Neuronal stem cell (in vitro differentiated cells): Measurements from ENCODE around the gene ACSS1.

Source experiments
- DNase-seq: peaks from one replicate; pipeline ENCODE4 v3.0.0-alpha.2; 2013; ENCODE audit warnings: low spot score
- H2AFZ ChIP-seq: one replicate; pipeline ENCODE4 v1.6.1; 2013; ENCODE audit warnings: mild to moderate bottlenecking, low read length, inconsistent platforms
- H2AK5ac ChIP-seq: 2 replicates; pipeline ENCODE4 v1.6.1; 2013; ENCODE audit warnings: low read depth, mild to moderate bottlenecking, inconsistent platforms, low read length, moderate library complexity, mixed read lengths
- H2BK120ac ChIP-seq: 2 replicates; pipeline ENCODE4 v1.6.1; 2013; ENCODE audit warnings: low read depth, mild to moderate bottlenecking, inconsistent platforms, low read length, moderate library complexity, mixed read lengths
- H2BK12ac ChIP-seq: one replicate; pipeline ENCODE4 v1.6.1; 2013; ENCODE audit warnings: low read length, inconsistent platforms
- H2BK15ac ChIP-seq: 2 replicates; pipeline ENCODE4 v1.6.1; 2013; ENCODE audit warnings: mild to moderate bottlenecking, low read length, inconsistent platforms, mixed read lengths
- H2BK5ac ChIP-seq: one replicate; pipeline ENCODE4 v1.6.1; 2013; ENCODE audit warnings: inconsistent platforms, mild to moderate bottlenecking, low read length, moderate library complexity
- H3K14ac ChIP-seq: one replicate; pipeline ENCODE4 v1.6.1; 2013; ENCODE audit warnings: low read length, inconsistent platforms
- H3K18ac ChIP-seq: 2 replicates; pipeline ENCODE4 v1.6.1; 2013; ENCODE audit warnings: low read length, inconsistent platforms
- H3K23ac ChIP-seq: 2 replicates; pipeline ENCODE4 v1.6.1; 2013; ENCODE audit warnings: low read depth, mild to moderate bottlenecking, mixed read lengths, low read length, inconsistent platforms; ENCODE audit not compliant: poor library complexity
- H3K27ac ChIP-seq: replicated peaks from 3 replicates; pipeline ENCODE4 v1.5.1; 2013; ENCODE audit warnings: low read length, inconsistent platforms
- H3K27me3 ChIP-seq, 3 experiments: 2 replicates each; pipeline ENCODE4 v1.6.1; 2013; ENCODE audit warnings: low read length in 3 of 3, mild to moderate bottlenecking in 2 of 3, inconsistent platforms in 1 of 3, low read depth in 1 of 3, mixed read lengths in 1 of 3, moderate library complexity in 1 of 3; ENCODE audit not compliant: control insufficient read depth in 3 of 3, insufficient read depth in 3 of 3
- H3K36me3 ChIP-seq, 2 donors: replicated peaks in 1 of 2; 2 replicates each; pipeline ENCODE4 v1.6.1; 2013; ENCODE audit warnings: low read length in 2 of 2; ENCODE audit not compliant: control insufficient read depth in 2 of 2, insufficient read depth in 2 of 2
- H3K4ac ChIP-seq: 2 replicates; pipeline ENCODE4 v1.6.1; 2013; ENCODE audit warnings: inconsistent platforms, mild to moderate bottlenecking, low read length, moderate library complexity
- H3K4me1 ChIP-seq, 2 donors: 1 replicate in 1 of 2; 2 replicates in 1 of 2; pipeline ENCODE4 v1.6.1; 2013; ENCODE audit warnings: low read length in 2 of 2, low read depth in 1 of 2; ENCODE audit not compliant: control insufficient read depth in 2 of 2, insufficient read depth in 1 of 2
- H3K4me2 ChIP-seq: one replicate; pipeline ENCODE4 v1.6.1; 2013; ENCODE audit warnings: mild to moderate bottlenecking, low read length, inconsistent platforms; ENCODE audit not compliant: insufficient read depth, poor library complexity, severe bottlenecking
- H3K4me3 ChIP-seq, 2 donors: 2 replicates each; pipeline ENCODE4 v1.5.1; 2013; ENCODE audit warnings: low read length in 2 of 2, mild to moderate bottlenecking in 2 of 2, inconsistent platforms in 1 of 2, moderate library complexity in 1 of 2
- H3K79me1 ChIP-seq: one replicate; pipeline ENCODE4 v1.6.1; 2013; ENCODE audit warnings: low read depth, mild to moderate bottlenecking, inconsistent platforms, low read length, moderate library complexity
- H3K9ac ChIP-seq: one replicate; pipeline ENCODE4 v1.6.1; 2013; ENCODE audit warnings: mild to moderate bottlenecking, low read depth, low read length, inconsistent platforms; ENCODE audit not compliant: poor library complexity
- H3K9me3 ChIP-seq, 2 donors: replicated peaks in 1 of 2; 2 replicates each; pipeline versions ENCODE3 to v1.6.1; 2013; ENCODE audit warnings: low read length in 2 of 2, mild to moderate bottlenecking in 2 of 2, inconsistent platforms in 1 of 2, low read depth in 1 of 2, mixed read lengths in 1 of 2, moderate library complexity in 1 of 2; ENCODE audit not compliant: control insufficient read depth in 2 of 2, insufficient read depth in 1 of 2
- H4K8ac ChIP-seq: one replicate; pipeline ENCODE4 v1.6.1; 2013; ENCODE audit warnings: low read depth, mild to moderate bottlenecking, inconsistent platforms, low read length, moderate library complexity
- H4K91ac ChIP-seq: one replicate; pipeline ENCODE4 v1.6.1; 2013; ENCODE audit warnings: low read length, low read depth, mild to moderate bottlenecking, inconsistent platforms; ENCODE audit not compliant: poor library complexity
- WGBS, 2 donors: extraction: QIAGEN DNeasy Blood & Tissue Kit; methylation state at CpG; one replicate each; pipeline ENCODE4 v1.1.7; 2013; ENCODE audit warnings: missing lambda C conversion rate in 2 of 2, mixed read lengths in 1 of 2; ENCODE audit not compliant: insufficient read length in 2 of 2, insufficient replicate concordance in 1 of 2; ENCODE audit errors: extremely low coverage in 2 of 2; 5-methylcytosine and 5-hydroxymethylcytosine counted together

The ACSS1 gene

GRCh38 chr20:24970030-24970553 is 87.8 kb downstream of the ACSS1 start:
- no peak overlapping the region for H2AFZ ChIP-seq
- H3K9me3 ChIP-seq: peaks cover 0 to 2% of the 10 kb centered on the region in 2 donors
- H2BK5ac ChIP-seq: no peak overlapping the region
- no peak overlapping the region for H3K9ac ChIP-seq
- H3K4me3 ChIP-seq: no peak overlapping the region
- H3K14ac ChIP-seq: no peak overlapping the region
- H3K4me2 ChIP-seq: no peak overlapping the region
- WGBS, 2 donors: no CpG with 5 or more reads among the region's 5 CpGs
- DNase-seq: no peak
- no peak overlapping the region for H2BK12ac ChIP-seq
- H2BK120ac ChIP-seq: no peak overlapping the region
- H3K27ac ChIP-seq: no peak overlapping the region
- no peak overlapping the region for H4K91ac ChIP-seq
- H3K27me3 ChIP-seq: no peaks in the 10 kb centered on the region
- H2BK15ac ChIP-seq: no peak overlapping the region
- no peak overlapping the region for H2AK5ac ChIP-seq
- peaks cover 44 to 91% of the 10 kb centered on the region in 2 donors for H3K36me3 ChIP-seq
- no peaks in the 10 kb centered on the region for H3K4me1 ChIP-seq
- no peaks in the 10 kb centered on the region for H3K79me1 ChIP-seq
- H3K18ac ChIP-seq: no peak overlapping the region
- no peak overlapping the region for H4K8ac ChIP-seq
- no peak overlapping the region for H3K4ac ChIP-seq
- H3K23ac ChIP-seq: no peak overlapping the region

- no peak overlapping the region for H2BK12ac ChIP-seq
- H3K4me2 ChIP-seq: no peak overlapping the region
- H2AFZ ChIP-seq: no peak overlapping the region
- no peak overlapping the region for H4K8ac ChIP-seq
- H2BK5ac ChIP-seq: no peak overlapping the region
- H4K91ac ChIP-seq: no peak overlapping the region
- no peak overlapping the region for H3K18ac ChIP-seq
- H2BK120ac ChIP-seq: no peak overlapping the region
- H3K27me3 ChIP-seq: no peaks in the 10 kb centered on the region
- H2BK15ac ChIP-seq: no peak overlapping the region
- H3K9me3 ChIP-seq: no peaks in the 10 kb centered on the region
- H3K23ac ChIP-seq: no peak overlapping the region
- H3K36me3 ChIP-seq: peaks cover 44 to 94% of the 10 kb centered on the region in 2 donors
- no peak overlapping the region for H3K4me3 ChIP-seq
- no peak for DNase-seq
- no peaks in the 10 kb centered on the region for H3K4me1 ChIP-seq
- H2AK5ac ChIP-seq: no peak overlapping the region
- no peak overlapping the region for H3K4ac ChIP-seq
- H3K9ac ChIP-seq: no peak overlapping the region
- no CpG with 5 or more reads among the region's 19 CpGs for WGBS, 2 donors
- H3K14ac ChIP-seq: no peak overlapping the region
- H3K27ac ChIP-seq: no peak overlapping the region
- no peaks in the 10 kb centered on the region for H3K79me1 ChIP-seq
Observed at GRCh38 chr20:24969186-24970029, 88.5 kb downstream of the ACSS1 start.

GRCh38 chr20:24968278-24968800 is 89.6 kb downstream of the ACSS1 start:
- Histone ChIP-seq H2BK15ac (no peak overlapping the region), H3K14ac (no peak overlapping the region), H3K9ac (no peak overlapping the region), H3K4ac (no peak overlapping the region), H3K4me3 (peak overlapping the region in 1 of 2 donors; percentile 40), H3K27ac (no peak overlapping the region), H3K23ac (no peak overlapping the region), H2BK5ac (no peak overlapping the region), H3K9me3 (no peaks in the 10 kb centered on the region), H4K91ac (no peak overlapping the region), H3K79me1 (no peaks in the 10 kb centered on the region), H3K4me1 (no peaks in the 10 kb centered on the region), H3K27me3 (no peaks in the 10 kb centered on the region), H2AFZ (no peak overlapping the region), H2BK12ac (no peak overlapping the region), H4K8ac (no peak overlapping the region), H2BK120ac (no peak overlapping the region), H3K18ac (no peak overlapping the region), H2AK5ac (no peak overlapping the region), H3K4me2 (no peak overlapping the region), H3K36me3 (peaks cover 48 to 97% of the 10 kb centered on the region in 2 donors)
- no peak for DNase-seq
- WGBS, 2 donors: no CpG with 5 or more reads among the region's 5 CpGs

- H2BK12ac ChIP-seq: no peak overlapping the region
- no peaks in the 10 kb centered on the region for H3K79me1 ChIP-seq
- no peak overlapping the region for H4K8ac ChIP-seq
- no peaks in the 10 kb centered on the region for H3K9me3 ChIP-seq
- no peak overlapping the region for H2BK5ac ChIP-seq
- no peak overlapping the region for H3K4me3 ChIP-seq
- no peaks in the 10 kb centered on the region for H3K27me3 ChIP-seq
- no peak overlapping the region for H3K9ac ChIP-seq
- no peak overlapping the region for H2BK15ac ChIP-seq
- no peak for DNase-seq
- no peak overlapping the region for H3K4me2 ChIP-seq
- H4K91ac ChIP-seq: no peak overlapping the region
- no peak overlapping the region for H3K18ac ChIP-seq
- no peak overlapping the region for H2AFZ ChIP-seq
- no peak overlapping the region for H3K23ac ChIP-seq
- H2BK120ac ChIP-seq: no peak overlapping the region
- no peak overlapping the region for H3K27ac ChIP-seq
- H3K4ac ChIP-seq: no peak overlapping the region
- H2AK5ac ChIP-seq: no peak overlapping the region
- no peak overlapping the region for H3K14ac ChIP-seq
- H3K4me1 ChIP-seq: no peaks in the 10 kb centered on the region
- peaks cover 40 to 96% of the 10 kb centered on the region in 2 donors for H3K36me3 ChIP-seq
- no CpG with 5 or more reads among the region's 15 CpGs for WGBS, 2 donors
Observed at GRCh38 chr20:24966317-24967012, 91.5 kb downstream of the ACSS1 start.
